Hepatic stellate cell (primary cell): ENCODE results near the gene WWOX.

ENCODE experiments used
- DNase-seq: peaks from one replicate; pipeline ENCODE4 v3.0.0; 2011; ENCODE audit warnings: low spot score

WWOX gene

GRCh38 chr16:79100447-79100846 is 1001.0 kb downstream of the WWOX start:
- DNase-seq, result no peak

DNA sequence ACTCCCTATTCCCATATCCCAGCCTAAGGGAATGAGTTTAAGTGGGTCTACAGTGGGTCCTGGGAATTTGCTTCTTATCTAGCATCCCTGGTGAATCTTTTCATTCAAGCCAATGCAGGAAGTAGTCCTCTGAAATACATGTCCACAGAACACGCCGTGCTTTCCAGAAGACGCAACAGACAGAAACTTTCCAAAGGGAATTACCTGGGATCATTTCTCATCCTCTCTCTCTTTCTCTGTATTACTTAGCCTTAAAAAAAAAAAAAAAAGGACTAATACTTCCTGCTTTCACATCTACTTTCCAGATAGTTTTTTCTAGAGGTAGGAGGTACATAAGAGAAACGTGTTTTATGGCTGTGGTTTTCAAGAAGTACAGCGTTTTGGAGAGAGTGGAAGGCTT is 1002.0 kb downstream of the WWOX start:
- DNase-seq, result no peak

DNA sequence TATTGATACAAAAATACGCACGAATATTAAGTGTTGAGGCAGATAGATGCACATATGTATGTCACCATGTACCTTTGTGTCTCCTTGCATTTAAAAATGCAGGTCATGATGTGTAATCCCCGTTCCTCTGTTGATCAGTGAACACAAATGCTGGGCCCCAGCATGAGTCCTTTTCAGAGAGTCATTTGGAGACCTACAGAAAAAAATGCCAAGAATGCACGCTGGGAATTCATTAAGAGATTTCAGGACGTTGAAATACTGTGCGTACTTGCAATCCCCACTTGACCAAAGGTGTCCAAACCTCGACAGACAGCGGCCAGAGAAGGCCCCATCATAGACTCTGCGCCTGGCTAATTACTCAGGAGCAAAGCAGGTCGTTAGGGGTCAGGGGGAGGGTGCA is 1005.1 kb downstream of the WWOX start:
- DNase-seq, result no peak

DNA sequence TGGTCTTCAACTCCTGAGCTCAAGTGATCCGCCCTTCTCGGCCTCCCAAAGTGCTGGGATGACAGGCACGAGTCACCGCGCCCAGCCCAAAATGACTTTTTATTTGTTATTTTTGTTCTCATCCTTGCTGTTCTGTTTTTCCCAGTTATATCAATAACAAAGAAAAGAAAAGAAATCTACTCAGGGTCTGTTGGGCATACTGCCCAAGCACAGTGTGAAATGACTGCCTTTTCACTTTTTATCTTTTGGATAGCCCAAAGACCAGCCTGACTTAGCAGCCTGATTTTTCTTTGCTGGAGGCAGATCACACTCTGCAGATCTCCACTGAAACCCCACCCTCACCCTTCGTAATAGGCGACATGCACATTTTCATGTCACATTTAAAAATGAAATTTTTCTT is 1007.8 kb downstream of the WWOX start:
- no peak for DNase-seq

GRCh38 chr16:79109771-79110170 is 1010.3 kb downstream of the WWOX start:
- no peak for DNase-seq

- DNase-seq, result no peak
Measured at GRCh38 chr16:79110242-79110641, 1010.8 kb downstream of the WWOX start.

GRCh38 chr16:79110953-79111352 is 1011.5 kb downstream of the WWOX start:
- no peak for DNase-seq

GRCh38 chr16:79112462-79112861 is 1013.0 kb downstream of the WWOX start:
- DNase-seq, result no peak

DNA sequence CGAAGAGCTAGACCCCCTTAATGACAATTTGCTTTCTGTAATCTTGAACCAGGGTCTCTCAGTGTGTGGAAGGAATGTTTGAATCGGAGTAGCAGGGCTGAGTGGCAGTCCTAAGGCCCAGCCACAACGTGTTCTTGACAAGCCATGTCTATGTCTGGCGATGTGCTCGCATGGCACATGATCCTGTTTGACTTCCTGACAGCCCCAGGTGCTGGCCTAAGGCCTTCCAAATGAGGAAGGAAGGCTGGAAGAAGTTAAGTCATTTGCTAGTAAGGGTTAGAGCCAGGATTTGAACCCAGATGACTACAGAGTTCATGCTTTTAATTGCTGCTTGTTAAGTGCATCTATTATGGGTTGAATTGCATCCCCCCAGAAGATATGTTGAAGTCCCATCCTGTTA is 1014.4 kb downstream of the WWOX start:
- no peak for DNase-seq

DNA sequence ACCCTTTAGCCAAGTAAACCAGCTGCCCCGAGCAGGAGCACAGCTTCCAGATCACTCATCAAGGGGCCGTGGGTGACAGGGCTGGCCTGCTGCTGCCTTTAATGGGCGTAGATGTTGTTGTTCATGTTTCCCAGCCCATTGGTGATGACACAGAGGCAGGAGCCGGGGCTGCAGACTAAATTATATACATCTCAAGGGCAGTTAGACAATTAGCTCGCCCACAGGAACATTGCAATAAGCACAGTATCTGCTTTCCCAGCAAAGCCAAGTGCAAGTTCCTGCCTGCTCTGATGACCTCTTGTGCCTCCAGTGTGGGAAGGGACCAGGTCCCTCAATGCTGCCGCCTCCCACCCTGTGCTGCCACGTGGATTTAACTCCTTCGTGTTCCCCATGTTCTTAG is 1015.3 kb downstream of the WWOX start:
- no peak for DNase-seq

DNA sequence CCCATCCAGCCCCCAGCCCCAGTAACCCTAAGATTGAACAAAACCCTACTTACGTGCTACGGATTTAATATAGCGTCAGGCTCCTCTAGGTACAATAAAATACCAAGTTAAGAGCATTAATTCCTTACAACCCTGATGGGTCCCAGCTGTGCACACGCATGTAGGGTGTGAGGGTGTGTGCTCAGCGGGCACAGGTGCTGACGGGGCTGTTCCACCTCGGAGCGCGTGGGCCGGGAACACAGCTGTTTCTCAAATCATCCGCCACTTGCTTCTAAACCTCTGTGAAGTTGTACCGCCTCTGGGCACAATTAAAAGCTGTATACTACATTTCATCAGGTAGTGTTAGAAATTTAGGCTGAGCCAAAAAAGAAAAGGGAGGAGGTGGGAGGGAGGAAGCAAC is 1022.5 kb downstream of the WWOX start:
- DNase-seq, result no peak

- DNase-seq, result no peak
Measured at GRCh38 chr16:79122343-79122742, 1022.9 kb downstream of the WWOX start.

GRCh38 chr16:79124016-79124756 is 1024.7 kb downstream of the WWOX start:
- no peak for DNase-seq

DNA sequence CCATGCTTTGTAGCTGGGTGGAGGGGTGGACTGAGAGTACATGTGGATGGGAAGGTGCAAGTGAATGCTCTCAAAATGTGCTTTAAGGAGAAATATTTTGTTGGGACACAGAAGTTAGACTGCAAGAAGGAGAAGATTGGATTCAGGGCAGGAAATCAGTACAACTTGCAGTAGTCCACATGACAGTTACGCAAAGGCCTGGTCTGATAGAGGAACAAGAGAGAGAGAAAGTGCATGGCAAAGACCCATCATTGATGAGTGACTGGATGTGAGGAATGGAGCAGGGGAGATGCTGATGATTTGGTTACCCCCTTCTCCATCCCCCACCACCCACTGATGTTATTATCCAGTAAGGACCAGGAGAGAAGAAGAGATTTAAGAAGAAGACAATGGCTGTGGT is 1028.3 kb downstream of the WWOX start:
- no peak for DNase-seq

- DNase-seq, result no peak
Measured at GRCh38 chr16:79128706-79129105, 1029.3 kb downstream of the WWOX start.

- DNase-seq, result no peak
Measured at GRCh38 chr16:79130616-79131015, 1031.2 kb downstream of the WWOX start.

DNA sequence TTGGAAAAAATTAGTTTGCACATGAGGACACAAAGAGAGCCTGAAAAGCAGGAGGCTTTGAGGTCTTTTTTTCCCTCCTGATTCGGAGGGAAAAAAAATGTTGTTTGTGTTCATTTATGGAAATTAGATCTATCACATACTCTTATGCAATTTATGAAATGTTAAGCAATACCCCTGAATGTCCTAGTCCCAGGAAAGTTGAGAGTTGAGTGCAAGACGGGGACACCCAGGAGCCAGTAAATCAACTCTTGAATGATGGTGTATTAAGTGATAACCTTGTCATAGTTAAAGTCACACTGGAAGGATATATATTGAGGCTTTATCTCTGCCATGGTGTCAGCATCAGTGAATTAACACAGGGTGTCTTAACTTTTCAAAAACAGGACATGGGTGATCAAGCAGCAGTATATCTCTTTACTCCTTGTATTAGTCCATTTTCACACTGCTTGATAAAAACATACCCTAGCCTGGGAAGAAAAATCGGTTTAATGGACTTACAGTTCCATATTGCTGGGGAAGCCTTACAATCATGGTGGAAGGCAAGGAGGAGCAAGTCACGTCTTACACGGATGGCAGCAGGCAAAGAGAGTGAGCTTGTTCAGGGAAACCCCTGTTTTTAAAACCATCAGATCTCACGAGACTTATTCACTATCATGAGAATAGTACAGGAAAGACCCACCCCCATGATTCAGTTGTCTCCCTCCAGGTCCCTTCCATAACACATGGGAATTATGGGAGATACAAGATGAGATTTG is 1032.0 kb downstream of the WWOX start:
- no peak for DNase-seq

- DNase-seq, result no peak
Measured at GRCh38 chr16:79132701-79133100, 1033.2 kb downstream of the WWOX start.

GRCh38 chr16:79134300-79134699 is 1034.8 kb downstream of the WWOX start:
- DNase-seq, result no peak

DNA sequence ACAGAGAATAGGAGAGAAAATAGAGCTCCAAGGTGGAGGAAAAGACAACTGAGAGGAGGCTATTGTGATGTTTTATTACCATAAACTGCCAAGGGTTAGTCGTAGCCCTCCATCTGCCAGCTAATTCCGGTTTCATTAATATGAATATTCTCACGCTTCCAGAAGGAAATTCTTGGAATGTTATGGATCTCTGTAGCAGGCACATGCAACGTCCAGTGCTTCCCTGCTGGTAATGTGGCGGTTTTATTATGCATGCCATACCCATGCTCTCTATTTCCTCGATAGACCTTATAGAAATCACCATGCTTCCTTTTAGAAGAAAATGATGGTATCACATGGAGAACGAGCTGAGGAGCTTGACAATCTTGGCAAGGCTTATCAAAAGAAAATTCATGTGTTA is 1037.5 kb downstream of the WWOX start:
- no peak for DNase-seq

DNA sequence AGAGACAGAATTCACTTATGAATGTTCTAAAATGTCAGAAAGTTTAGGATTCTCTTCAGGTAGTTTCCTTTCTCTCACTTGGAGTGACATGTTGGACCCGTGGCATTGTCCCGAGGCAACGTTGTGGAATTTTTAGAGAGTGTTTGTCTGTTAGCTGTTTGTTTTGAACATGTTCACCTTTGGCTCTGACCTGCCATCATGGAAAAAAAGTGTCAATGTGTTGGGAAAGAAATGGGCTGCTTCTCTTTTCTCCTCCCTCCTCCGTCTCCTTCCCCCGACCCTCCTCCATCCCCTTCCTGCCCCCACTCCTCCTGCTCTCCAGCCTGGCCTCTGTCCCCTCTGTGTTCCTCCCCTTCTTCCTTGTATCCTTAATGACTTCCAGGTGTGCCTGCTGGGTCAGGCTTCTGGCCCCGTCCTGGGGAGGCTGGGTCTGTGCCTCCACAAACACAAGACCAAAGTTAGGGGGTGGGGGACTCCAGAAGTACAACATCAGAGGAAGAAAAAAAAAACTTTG is 1038.0 kb downstream of the WWOX start:
- no peak for DNase-seq

GRCh38 chr16:79139799-79140198 is 1040.3 kb downstream of the WWOX start:
- no peak for DNase-seq

DNA sequence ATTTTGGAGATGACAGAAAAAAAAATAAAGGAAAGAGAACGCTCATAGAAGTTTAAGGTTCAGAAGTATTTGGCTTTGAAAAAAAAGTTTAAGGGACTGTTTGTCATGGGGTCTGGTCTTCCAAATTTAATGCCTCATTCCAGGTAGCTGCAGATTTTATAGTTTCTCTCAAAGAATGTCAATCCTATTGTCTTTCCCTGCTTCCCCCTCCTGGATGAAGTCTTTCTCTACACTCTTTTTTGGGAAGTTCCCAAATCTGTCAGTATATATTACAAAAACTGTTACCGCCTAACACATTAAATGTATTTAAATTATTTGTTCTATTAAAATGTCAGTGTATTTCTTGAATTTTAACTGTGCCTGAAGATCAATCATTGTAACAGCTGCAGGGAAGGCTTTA is 1043.6 kb downstream of the WWOX start:
- DNase-seq, result no peak

GRCh38 chr16:79150151-79150550 is 1050.7 kb downstream of the WWOX start:
- no peak for DNase-seq
